NCI-H748 (cell line): ENCODE results near the gene KLHDC7B.
"Not testable (repeated sequence)": the region's sequence is repeated elsewhere in the genome, so short reads cannot be mapped to it uniquely, and the experiment has no call there.

ENCODE experiments used
- DNase-seq: peaks from one replicate; lab custom pipeline; 2025; ENCODE audit not compliant: unreplicated experiment; lab: John Stamatoyannopoulos, UW

Gene KLHDC7B

GRCh38 chr22:50517495-50518260 is 28.0 kb upstream of the KLHDC7B start:
- DNase-seq: no peak

DNA sequence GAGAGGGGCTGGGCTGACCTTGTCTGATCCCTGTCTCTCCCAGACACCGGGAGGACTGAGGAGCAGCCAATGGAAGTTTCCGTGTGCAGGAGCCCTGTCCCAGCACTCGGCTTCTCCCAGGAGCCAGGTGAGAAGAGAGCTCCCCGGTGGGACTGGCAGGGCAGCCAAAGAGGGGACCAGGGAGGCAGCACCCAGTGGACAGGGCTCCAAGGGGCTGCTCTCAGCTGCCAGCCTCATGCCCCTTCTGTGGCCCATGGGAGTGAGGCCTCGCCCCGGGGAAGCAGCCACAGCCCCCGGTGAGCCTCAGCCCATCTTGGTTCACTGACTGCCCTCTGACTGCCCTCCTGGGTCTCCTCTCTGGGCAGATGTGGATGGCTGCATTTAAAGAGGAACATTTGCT is 27.1 kb upstream of the KLHDC7B start:
- no peak for DNase-seq

DNA sequence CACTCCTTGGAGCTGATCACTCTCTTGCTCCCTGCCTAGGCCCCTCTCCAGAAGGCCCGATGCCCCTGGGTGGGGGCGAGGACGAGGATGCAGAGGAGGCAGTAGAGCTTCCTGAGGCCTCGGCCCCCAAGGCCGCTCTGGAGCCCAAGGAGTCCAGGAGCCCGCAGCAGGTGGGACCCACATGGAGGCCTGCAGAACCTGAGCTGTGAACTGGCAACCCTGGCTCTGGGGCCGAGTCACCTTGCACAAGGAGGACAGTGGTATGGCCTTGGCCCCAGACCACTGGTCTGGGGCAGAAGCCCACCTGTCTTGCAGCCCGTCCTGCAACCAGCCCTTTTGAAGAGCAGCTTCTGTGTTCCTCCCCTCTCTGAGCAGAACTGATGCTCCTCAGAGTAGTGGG is 26.5 kb upstream of the KLHDC7B start:
- no peak for DNase-seq

DNA sequence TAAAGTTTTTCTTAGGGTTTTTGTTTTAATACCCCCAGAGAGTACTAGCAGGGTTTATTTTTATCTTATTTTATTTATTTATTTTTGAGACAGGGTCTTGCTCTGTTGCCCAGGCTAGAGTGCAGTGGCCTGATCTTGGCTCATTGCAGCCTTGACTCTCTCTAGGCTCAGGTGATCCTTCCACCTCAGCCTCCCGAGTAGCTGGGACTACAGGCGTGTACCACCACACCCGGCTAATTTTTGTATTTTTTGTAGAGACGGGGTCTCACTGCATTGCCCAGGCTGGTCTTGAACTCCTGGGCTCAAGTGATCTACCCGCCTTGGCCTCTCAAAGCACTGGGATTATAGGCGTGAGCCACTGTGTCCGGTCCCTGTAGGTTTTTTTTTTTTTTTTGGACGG is 25.5 kb upstream of the KLHDC7B start:
- not testable (repeated sequence) for DNase-seq

- no peak for DNase-seq
Measured at GRCh38 chr22:50520826-50521453, 24.8 kb upstream of the KLHDC7B start.

DNA sequence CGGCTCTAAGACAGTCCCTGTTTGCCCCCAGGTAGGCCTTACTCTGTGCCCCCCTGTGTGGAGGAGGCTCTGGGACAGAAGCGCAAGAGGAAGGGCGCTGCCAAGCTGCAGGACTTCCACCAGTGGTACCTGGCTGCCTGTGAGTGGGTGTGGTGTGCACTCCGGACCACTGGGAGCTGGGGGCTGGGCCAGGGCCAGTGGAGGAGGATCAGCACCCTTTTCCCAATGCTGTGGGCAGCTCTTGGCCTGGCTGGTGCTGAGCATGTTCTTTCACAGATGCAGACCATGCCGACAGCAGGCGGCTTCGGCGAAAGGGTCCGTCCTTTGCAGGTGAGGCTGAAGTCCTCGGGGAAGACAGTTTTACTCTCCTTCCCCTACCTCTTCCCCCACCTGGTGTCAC is 24.0 kb upstream of the KLHDC7B start:
- no peak for DNase-seq

- no peak for DNase-seq
Measured at GRCh38 chr22:50522208-50522805, 23.4 kb upstream of the KLHDC7B start.

GRCh38 chr22:50522806-50523438 is 22.8 kb upstream of the KLHDC7B start:
- DNase-seq: no peak

GRCh38 chr22:50523458-50523805 is 22.3 kb upstream of the KLHDC7B start:
- DNase-seq: no peak

GRCh38 chr22:50523806-50524675 is 21.7 kb upstream of the KLHDC7B start:
- DNase-seq: peak; percentile 37

DNA sequence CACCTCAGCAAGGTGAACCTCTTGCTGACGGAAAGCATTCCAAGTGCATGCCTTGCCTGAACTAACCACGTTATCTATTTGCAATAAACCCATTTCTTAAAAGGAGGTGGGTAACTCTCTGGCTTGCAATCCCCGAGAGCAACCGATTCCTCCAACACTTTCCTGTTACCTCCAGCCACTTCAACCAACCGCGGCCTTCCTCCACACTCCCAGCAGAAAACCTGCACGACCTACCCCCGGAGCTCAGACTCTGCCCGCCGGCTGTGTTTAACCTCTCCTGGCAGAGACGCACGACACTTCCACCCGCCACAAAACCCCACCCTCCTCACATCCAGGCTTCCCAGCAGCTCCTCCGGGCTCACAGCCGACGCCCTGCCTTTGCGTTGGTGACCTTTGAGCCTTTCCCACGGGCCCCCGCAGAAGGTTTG is 21.0 kb upstream of the KLHDC7B start:
- DNase-seq: peak; percentile 59

GRCh38 chr22:50525104-50525857 is 20.4 kb upstream of the KLHDC7B start, which contains the start of gene SCO2:
Gene SCO2 (minus strand): TSS chr22:50525598. CDS start chr22:50524411, 1,187 bp downstream.
- DNase-seq: peak; percentile 97

DNA sequence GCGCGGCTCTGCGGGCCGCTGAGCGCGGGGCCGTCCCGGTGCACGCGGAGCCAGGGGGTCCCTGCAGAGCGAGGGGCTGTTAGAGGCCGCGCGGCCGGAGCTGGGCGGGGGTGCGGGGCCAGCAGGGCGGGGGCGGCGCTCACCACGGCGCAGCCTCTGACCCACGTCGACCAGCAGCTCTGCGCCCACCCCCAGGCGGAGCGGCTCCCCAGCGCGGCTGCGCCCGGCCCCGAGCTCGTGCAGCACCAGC is 19.9 kb upstream of the KLHDC7B start:
- no peak for DNase-seq

DNA sequence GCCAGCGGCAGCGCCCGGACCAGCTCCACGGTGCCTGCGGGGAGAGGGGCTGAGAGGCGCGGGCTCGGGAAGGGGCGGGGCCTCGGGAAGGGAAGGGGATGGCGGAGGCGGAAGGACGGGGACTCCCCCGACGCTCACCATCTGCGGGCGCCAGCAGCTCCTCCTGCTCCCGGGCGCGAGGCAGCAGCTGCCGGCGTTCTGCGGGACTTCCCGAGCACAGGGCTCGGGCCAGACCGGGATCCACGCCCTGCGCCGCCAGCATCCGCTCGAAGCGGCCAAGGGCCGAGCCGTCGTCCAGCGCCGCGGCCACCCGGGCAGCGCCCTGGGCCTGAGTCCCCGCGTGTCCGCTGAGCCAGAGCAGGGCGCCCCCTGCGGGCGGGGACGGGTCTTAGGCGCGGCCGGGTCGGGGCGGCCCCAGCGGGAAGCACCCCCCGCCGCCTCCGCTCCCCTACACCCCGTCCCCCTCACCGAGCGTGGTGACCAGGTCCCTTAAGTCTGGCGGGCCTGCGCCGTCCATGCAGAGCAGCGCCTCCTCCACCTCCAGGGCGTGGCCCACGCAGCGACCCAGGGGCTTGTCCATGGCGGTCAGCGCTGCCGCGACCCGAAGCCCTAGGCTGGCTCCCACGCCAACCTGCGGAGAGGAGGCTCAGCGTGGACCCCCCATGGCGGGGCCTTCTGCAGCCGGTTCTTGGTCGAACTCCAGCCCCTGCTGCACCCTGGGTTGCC is 19.4 kb upstream of the KLHDC7B start:
- DNase-seq: peak; percentile 83

DNA sequence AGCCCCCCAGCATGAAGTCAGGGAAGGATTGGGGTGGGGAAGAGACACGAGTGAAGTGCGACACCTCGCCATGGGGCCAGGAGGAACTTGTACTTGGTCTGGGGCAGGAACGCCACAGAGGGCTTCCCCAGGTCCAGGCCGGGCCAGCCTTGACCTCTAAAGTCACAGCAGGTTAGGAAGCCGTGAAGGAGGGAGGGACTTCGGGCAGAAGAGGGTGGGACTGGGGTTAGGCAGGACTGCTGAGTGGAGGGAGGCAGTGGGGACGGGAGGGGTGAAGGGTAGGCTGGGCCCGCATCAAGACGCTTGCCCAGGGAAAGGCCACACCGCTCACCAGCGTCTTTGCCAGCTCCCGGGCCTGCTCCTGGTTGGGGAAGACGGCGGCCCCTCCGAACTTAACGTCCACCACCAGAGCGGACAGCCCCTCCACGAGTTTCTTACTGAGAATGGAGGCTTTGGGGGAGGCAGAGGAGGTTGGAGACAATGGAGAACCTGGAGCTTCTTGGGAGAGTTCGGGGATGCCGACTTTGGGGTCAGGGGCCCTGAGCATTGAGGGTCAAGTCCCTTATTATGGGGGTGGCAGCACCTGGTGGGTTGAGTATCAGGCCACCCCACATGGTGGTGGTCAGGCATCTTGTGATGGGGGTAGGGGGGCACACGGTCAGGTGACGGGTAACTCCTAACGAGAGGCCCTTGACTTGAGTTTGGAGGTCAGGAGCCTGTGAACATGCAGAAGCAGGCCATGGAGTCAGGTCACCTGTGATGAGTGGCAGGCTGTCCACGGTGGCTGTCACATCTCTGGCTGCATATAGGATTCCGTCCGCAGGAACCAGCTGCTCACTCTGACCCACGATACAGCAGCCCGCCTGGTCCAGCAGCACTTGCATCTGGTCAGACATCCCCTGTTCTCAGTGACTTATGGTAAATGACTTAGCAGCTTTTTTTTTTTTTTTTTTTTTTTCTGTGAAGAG is 18.6 kb upstream of the KLHDC7B start:
- peak; percentile 52 for DNase-seq

GRCh38 chr22:50527921-50528681 is 17.6 kb upstream of the KLHDC7B start:
- no peak for DNase-seq

- DNase-seq: peak; percentile 24
Measured at GRCh38 chr22:50528682-50529415, 16.9 kb upstream of the KLHDC7B start.
